Activated CD8-positive, alpha-beta memory T cell treated with anti-CD3 and anti-CD28 coated beads, Interleukin-2, amount 50 U/mL, for 24 hours (primary cell): ENCODE results near the gene JAKMIP1.

ENCODE experiments used
- DNase-seq: peaks from one replicate; pipeline ENCODE4 v3.0.0-alpha.2; 2020; ENCODE audit errors: extremely low read depth

Gene JAKMIP1

GRCh38 chr4:6200011-6200921 lies at the start of gene JAKMIP1:
Gene JAKMIP1, minus strand, starts transcription at chr4:6200549. Its CDS starts 87,699 bp downstream, at chr4:6112850.
- peak; percentile 69 for DNase-seq

GRCh38 chr4:6248394-6248793 lies 48.0 kb upstream of the JAKMIP1 start:
- no peak for DNase-seq

- DNase-seq, result no peak
These were observed 45.9 kb upstream of the JAKMIP1 start for GRCh38 chr4:6246170-6246634.

- DNase-seq, result no peak
These were observed 45.2 kb upstream of the JAKMIP1 start for GRCh38 chr4:6245246-6246169.

GRCh38 chr4:6242271-6243029 lies 42.1 kb upstream of the JAKMIP1 start:
- no peak for DNase-seq

- no peak for DNase-seq
These were observed 40.9 kb upstream of the JAKMIP1 start for GRCh38 chr4:6241062-6241845.

GRCh38 chr4:6239968-6240367 lies 39.6 kb upstream of the JAKMIP1 start:
- no peak for DNase-seq

GRCh38 chr4:6239486-6239885 lies 39.1 kb upstream of the JAKMIP1 start:
- DNase-seq, result no peak

GRCh38 chr4:6236816-6237390 lies 36.6 kb upstream of the JAKMIP1 start:
- no peak for DNase-seq

- no peak for DNase-seq
These were observed 35.7 kb upstream of the JAKMIP1 start for GRCh38 chr4:6235901-6236640.

GRCh38 chr4:6235012-6235411 lies 34.7 kb upstream of the JAKMIP1 start:
- DNase-seq, result no peak

GRCh38 chr4:6233929-6234328 lies 33.6 kb upstream of the JAKMIP1 start:
- no peak for DNase-seq

- no peak for DNase-seq
These were observed 32.8 kb upstream of the JAKMIP1 start for GRCh38 chr4:6232836-6233785.

- DNase-seq, result no peak
These were observed 31.4 kb upstream of the JAKMIP1 start for GRCh38 chr4:6231663-6232165.

- no peak for DNase-seq
These were observed 30.7 kb upstream of the JAKMIP1 start for GRCh38 chr4:6230827-6231662.

- no peak for DNase-seq
These were observed 30.1 kb upstream of the JAKMIP1 start for GRCh38 chr4:6230502-6230785.

GRCh38 chr4:6229671-6230501 lies 29.5 kb upstream of the JAKMIP1 start:
- DNase-seq, result no peak
